Natural killer cell (primary cell): ENCODE data around the gene SYPL2. TPM values are rescaled to one million over a fixed set of nuclear protein-coding genes. Genes with fewer than 3 reads are reported as not detected.
"Not testable (repeated sequence)": the region's sequence is repeated elsewhere in the genome, so short reads cannot be mapped to it uniquely, and the experiment has no call there.

Experiments
- ATAC-seq, 3 donors: fragments of 150-1000 bp in 2 of 3; fragments of 200-7000 bp in 1 of 3; cut with Tn5 transposase; 1 replicate in 1 of 3; 2 replicates in 2 of 3; pipeline ENCODE4 v1.10.0; 2021; ENCODE audit warnings: mild to moderate bottlenecking in 2 of 3, moderate library complexity in 2 of 3
- DNase-seq, 2 donors: peaks; one replicate each; pipeline versions ENCODE4 v3.0.0 to v3.0.0-alpha.2; 2013 to 2021; ENCODE audit warnings: mixed read lengths in 1 of 2
- H3K27ac ChIP-seq: one replicate; pipeline ENCODE4 v1.5.1; 2013; ENCODE audit warnings: mild to moderate bottlenecking, low read length
- H3K27me3 ChIP-seq: one replicate; pipeline ENCODE4 v1.6.1; 2013; ENCODE audit warnings: low read length; ENCODE audit not compliant: control insufficient read depth, insufficient read depth
- H3K36me3 ChIP-seq: one replicate; pipeline ENCODE4 v1.6.1; 2013; ENCODE audit warnings: low read length; ENCODE audit not compliant: control insufficient read depth, insufficient read depth
- H3K4me1 ChIP-seq: one replicate; pipeline ENCODE4 v1.6.1; 2013; ENCODE audit warnings: low read length; ENCODE audit not compliant: control insufficient read depth, insufficient read depth
- H3K4me3 ChIP-seq: one replicate; pipeline ENCODE4 v1.5.1; 2013; ENCODE audit warnings: low read length
- H3K9me3 ChIP-seq: one replicate; pipeline ENCODE4 v1.6.1; 2013; ENCODE audit warnings: low read length; ENCODE audit not compliant: control insufficient read depth, insufficient read depth
- H3K27ac Mint-ChIP-seq, 2 donors: one replicate each; pipeline ENCODE4 v1.8.0; 2022; ENCODE audit warnings: mild to moderate bottlenecking in 2 of 2, mixed read lengths in 2 of 2, moderate library complexity in 1 of 2
- H3K27me3 Mint-ChIP-seq, 2 donors: one replicate each; pipeline ENCODE4 v1.8.0; 2022; ENCODE audit warnings: low read depth in 2 of 2, mixed read lengths in 2 of 2
- H3K36me3 Mint-ChIP-seq: one replicate; pipeline ENCODE4 v1.8.0; 2022; ENCODE audit warnings: mixed read lengths
- H3K4me1 Mint-ChIP-seq, 2 donors: one replicate each; pipeline ENCODE4 v1.8.0; 2022; ENCODE audit warnings: mixed read lengths in 2 of 2
- H3K4me3 Mint-ChIP-seq: one replicate; pipeline ENCODE4 v1.8.0; 2022; ENCODE audit warnings: mild to moderate bottlenecking, moderate library complexity, mixed read lengths
- H3K9me3 Mint-ChIP-seq, 2 donors: one replicate each; pipeline ENCODE4 v1.8.0; 2022; ENCODE audit warnings: mixed read lengths in 2 of 2
- whole genome bisulfite sequencing: methylation state at CpG from one replicate; pipeline ENCODE4 v1.1.7; 2013; ENCODE audit warnings: missing lambda C conversion rate; ENCODE audit not compliant: insufficient coverage; 5-methylcytosine and 5-hydroxymethylcytosine counted together
- intact Hi-C: fragments of 100-400 bp; cut with micrococcal nuclease; formaldehyde crosslinking; loops from one replicate; pipeline ENCODE4 v1.14.2; 2022
- total RNA-seq, 4 donors: library from RNA; stranded (reverse); fragments of 120-200 nt in 1 of 4; gene quantifications; one replicate each; pipeline versions ENCODE4 v1.2.3 to v1.2.4, GENCODE V29; 2013 to 2022
- TF ChIP-seq, protein P1 (sequence below): fragments of 200-600 bp; IDR thresholded peaks from one replicate; pipeline ENCODE4 v1.8.0; 2022; ENCODE audit warnings: antibody characterized with exemption

The SYPL2 gene
- total RNA-seq, 3 donors from 2014 or later (not counting 1 experiment from before 2014, with no cell fraction given), result not detected

DNA sequence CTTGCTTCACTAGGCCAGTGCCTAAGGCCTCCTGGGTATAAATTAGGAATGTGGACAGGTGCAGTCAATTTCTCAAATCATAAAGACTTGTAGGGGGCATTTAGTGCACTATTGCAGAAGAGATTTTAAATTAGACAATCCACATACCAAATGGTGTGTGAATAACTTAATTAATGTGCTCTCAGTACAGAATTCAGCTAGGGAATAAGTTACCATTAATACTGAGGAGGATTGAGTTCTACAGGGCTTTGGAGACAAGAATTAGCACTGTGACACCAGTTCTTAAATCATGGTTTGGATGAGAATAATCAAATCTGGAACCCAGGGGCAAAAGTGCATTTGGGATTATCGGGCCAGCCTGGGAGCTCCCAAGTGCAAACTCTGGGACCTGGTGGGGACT, 1.7 kb downstream of the SYPL2 start:
- TF ChIP-seq, protein P1, sequence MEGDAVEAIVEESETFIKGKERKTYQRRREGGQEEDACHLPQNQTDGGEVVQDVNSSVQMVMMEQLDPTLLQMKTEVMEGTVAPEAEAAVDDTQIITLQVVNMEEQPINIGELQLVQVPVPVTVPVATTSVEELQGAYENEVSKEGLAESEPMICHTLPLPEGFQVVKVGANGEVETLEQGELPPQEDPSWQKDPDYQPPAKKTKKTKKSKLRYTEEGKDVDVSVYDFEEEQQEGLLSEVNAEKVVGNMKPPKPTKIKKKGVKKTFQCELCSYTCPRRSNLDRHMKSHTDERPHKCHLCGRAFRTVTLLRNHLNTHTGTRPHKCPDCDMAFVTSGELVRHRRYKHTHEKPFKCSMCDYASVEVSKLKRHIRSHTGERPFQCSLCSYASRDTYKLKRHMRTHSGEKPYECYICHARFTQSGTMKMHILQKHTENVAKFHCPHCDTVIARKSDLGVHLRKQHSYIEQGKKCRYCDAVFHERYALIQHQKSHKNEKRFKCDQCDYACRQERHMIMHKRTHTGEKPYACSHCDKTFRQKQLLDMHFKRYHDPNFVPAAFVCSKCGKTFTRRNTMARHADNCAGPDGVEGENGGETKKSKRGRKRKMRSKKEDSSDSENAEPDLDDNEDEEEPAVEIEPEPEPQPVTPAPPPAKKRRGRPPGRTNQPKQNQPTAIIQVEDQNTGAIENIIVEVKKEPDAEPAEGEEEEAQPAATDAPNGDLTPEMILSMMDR, result no peak
- H3K4me1 Mint-ChIP-seq, result peaks cover 0 to 8% of the 10 kb centered on the region in 2 donors
- no peaks in the 10 kb centered on the region for H3K9me3 ChIP-seq
- no peak for DNase-seq
- H3K36me3 Mint-ChIP-seq, result no peaks in the 10 kb centered on the region
- peaks cover 43% of the 10 kb centered on the region for H3K27me3 ChIP-seq
- 100% methylated on average over 1 of the region's 1 CpG for WGBS
- no peak overlapping the region for H3K27ac Mint-ChIP-seq
- H3K4me3 ChIP-seq, result no peak overlapping the region
- peaks cover 65 to 75% of the 10 kb centered on the region in 2 donors for H3K27me3 Mint-ChIP-seq
- H3K4me1 ChIP-seq, result peaks cover 13% of the 10 kb centered on the region
- no peak for ATAC-seq
- peak overlapping the region; percentile 59 for H3K4me3 Mint-ChIP-seq
- intact Hi-C loops, result no loop called here
- no peak overlapping the region for H3K27ac ChIP-seq
- H3K36me3 ChIP-seq, result no peaks in the 10 kb centered on the region
- H3K9me3 Mint-ChIP-seq, result no peaks in the 10 kb centered on the region

DNA sequence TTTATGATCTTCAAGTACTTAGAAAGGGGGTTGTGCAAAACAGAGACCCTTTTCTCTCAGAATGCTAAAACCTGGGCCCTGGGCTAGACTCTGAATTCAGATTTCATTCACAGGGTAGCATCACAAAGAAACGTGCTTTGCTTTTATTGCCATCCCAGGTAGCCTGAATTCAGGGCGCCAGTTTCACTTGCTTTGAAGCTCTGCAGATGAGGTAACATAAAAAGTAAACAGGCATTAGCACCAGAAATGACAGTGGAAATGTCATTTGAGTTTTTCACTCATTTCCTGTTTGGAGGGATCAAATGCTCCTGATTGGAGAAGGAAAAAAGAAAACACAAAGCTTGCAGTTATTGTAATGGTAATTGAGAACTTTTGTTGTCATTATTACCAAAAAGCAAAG, 2.6 kb downstream of the SYPL2 start:
- no peaks in the 10 kb centered on the region for H3K9me3 ChIP-seq
- TF ChIP-seq, protein P1, result no peak
- no peak overlapping the region for H3K27ac ChIP-seq
- WGBS, result 15% methylated on average over 2 of the region's 2 CpGs
- no peak for DNase-seq
- Mint-ChIP-seq H3K4me3 (no peak overlapping the region), H3K9me3 (no peaks in the 10 kb centered on the region), H3K4me1 (peaks cover 0 to 8% of the 10 kb centered on the region in 2 donors), H3K27ac (no peak overlapping the region), H3K36me3 (no peaks in the 10 kb centered on the region), H3K27me3 (peaks cover 62 to 70% of the 10 kb centered on the region in 2 donors)
- H3K4me3 ChIP-seq, result no peak overlapping the region
- no peaks in the 10 kb centered on the region for H3K36me3 ChIP-seq
- intact Hi-C loops, result no loop called here
- no peak for ATAC-seq
- peaks cover 43% of the 10 kb centered on the region for H3K27me3 ChIP-seq
- H3K4me1 ChIP-seq, result peaks cover 13% of the 10 kb centered on the region

DNA sequence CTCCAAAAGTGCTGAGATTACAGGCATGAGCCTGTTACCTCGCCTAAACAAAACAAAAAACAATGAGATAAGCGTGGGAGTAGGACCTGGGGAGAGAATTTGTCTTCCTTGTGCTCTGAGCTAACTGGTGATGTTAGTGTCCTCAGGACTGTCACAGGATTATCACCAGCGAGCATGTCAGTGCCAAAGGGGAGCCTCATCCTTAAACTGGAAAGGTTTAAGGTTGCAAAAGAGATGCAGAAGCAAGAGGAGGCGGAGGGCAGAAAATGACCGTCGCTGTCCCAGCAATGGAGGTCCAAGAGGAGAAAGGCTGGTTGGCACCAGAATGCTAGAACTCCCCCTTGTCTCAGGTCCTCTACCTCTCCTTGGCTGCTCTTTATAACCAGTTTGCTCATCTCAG, 3.9 kb downstream of the SYPL2 start:
- H3K4me3 Mint-ChIP-seq, result no peak overlapping the region
- H3K27ac ChIP-seq, result no peak overlapping the region
- peaks cover 49 to 57% of the 10 kb centered on the region in 2 donors for H3K27me3 Mint-ChIP-seq
- intact Hi-C loops, result no loop called here
- TF ChIP-seq, protein P1, result no peak
- ATAC-seq, result no peak
- peaks cover 36% of the 10 kb centered on the region for H3K27me3 ChIP-seq
- H3K4me1 Mint-ChIP-seq, result peaks cover 0 to 8% of the 10 kb centered on the region in 2 donors
- WGBS, result 61% methylated on average over 6 of the region's 6 CpGs
- H3K4me3 ChIP-seq, result no peak overlapping the region
- no peaks in the 10 kb centered on the region for H3K36me3 ChIP-seq
- no peak for DNase-seq
- H3K4me1 ChIP-seq, result peaks cover 13% of the 10 kb centered on the region
- no peaks in the 10 kb centered on the region for H3K36me3 Mint-ChIP-seq
- no peaks in the 10 kb centered on the region for H3K9me3 ChIP-seq
- H3K27ac Mint-ChIP-seq, result no peak overlapping the region
- no peaks in the 10 kb centered on the region for H3K9me3 Mint-ChIP-seq

DNA sequence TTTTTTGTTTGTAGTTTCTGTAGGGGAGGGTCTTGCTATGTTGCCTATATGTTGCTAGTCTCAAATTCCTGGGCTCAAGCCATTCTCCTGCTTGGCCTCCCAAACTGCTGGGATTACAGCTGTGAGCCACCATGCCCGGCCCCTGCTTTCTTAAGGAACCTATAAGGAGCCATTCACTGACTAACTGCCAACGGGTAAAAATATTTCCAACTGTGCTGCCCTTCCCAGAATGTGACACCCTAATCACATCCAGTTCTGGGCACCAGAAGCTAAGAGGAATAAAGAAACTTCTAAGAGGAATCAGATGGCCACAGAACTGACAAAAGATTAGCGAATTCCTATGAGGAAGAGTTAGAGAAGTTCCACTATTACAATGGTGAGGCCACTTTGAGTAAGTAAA, 6.4 kb downstream of the SYPL2 start:
- 54% methylated on average over 3 of the region's 3 CpGs for whole genome bisulfite sequencing
- H3K36me3 ChIP-seq, result no peaks in the 10 kb centered on the region
- Mint-ChIP-seq H3K27me3 (peaks cover 43 to 60% of the 10 kb centered on the region in 2 donors), H3K4me1 (no peaks in the 10 kb centered on the region), H3K9me3 (no peaks in the 10 kb centered on the region), H3K27ac (no peak overlapping the region), H3K36me3 (no peaks in the 10 kb centered on the region), H3K4me3 (no peak overlapping the region)
- intact Hi-C loops, result no loop called here
- no peak overlapping the region for H3K4me3 ChIP-seq
- DNase-seq, result no peak
- H3K9me3 ChIP-seq, result no peaks in the 10 kb centered on the region
- peaks cover 2% of the 10 kb centered on the region for H3K4me1 ChIP-seq
- no peak overlapping the region for H3K27ac ChIP-seq
- H3K27me3 ChIP-seq, result peaks cover 17% of the 10 kb centered on the region
- TF ChIP-seq, protein P1, result no peak
- no peak for ATAC-seq

DNA sequence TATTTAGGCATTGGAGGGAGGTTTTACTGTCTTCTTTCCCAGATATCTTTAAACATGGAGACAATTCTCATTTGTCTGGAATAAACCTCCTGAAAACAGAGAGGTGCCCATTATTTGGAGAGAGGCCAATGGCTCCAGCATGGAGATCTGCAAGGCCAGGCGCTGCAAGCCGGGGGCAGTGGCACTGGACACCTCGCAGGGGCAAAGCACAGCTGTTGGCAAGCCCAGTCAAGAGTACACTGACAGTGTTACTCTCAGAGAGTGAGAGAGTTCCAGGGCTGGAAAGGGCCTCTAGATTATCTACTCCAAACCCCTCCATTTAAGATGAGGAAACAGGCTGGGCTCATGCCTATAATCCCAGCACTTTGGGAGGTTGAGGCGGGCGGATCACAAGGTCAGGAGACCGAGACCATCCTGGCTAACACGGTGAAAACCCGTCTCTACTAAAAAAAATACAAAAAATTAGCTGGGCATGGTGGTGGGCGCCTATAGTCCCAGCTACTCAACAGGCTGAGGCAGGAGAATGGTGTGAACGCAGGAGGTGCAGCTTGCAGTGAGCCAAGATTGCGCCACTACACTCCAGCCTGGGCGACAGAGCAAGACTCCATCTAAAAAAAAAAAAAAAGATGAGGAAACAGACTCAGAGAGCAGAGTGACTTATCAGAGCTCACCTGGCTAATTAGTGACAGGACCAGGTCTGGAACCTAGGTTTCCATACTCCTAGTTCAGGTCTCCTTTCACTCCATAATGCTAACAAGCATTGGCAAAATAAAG, 7.1 kb downstream of the SYPL2 start:
- H3K4me3 ChIP-seq, H3K36me3 ChIP-seq, H3K27ac ChIP-seq, H3K36me3 Mint-ChIP-seq, H3K27ac Mint-ChIP-seq, H3K4me1 ChIP-seq, ATAC-seq, H3K9me3 ChIP-seq, H3K4me3 Mint-ChIP-seq, H3K9me3 Mint-ChIP-seq, DNase-seq, H3K4me1 Mint-ChIP-seq, intact Hi-C loops: not testable (repeated sequence)
- WGBS, result 85% methylated on average over 11 of the region's 12 CpGs
- peaks cover 41 to 56% of the 10 kb centered on the region in 2 donors for H3K27me3 Mint-ChIP-seq
- peaks cover 14% of the 10 kb centered on the region for H3K27me3 ChIP-seq
